ENCODE results near the gene NWD2. TPM values are rescaled to one million over a fixed set of nuclear protein-coding genes. Genes with fewer than 3 reads are reported as not detected.
"Not testable (repeated sequence)": the region's sequence is repeated elsewhere in the genome, so short reads cannot be mapped to it uniquely, and the experiment has no call there.

The NWD2 gene
- polyA plus RNA-seq, 5 donors = 0.01 to 0.04 (median 0.03) TPM; not detected in 1

- no peak for DNase-seq
Observed at GRCh38 chr4:37393321-37393720, 148.8 kb downstream of the NWD2 start.

- no peak for DNase-seq
Observed at GRCh38 chr4:37393889-37394288, 149.3 kb downstream of the NWD2 start.

- DNase-seq = no peak
Observed at GRCh38 chr4:37397505-37397904, 153.0 kb downstream of the NWD2 start.

DNA sequence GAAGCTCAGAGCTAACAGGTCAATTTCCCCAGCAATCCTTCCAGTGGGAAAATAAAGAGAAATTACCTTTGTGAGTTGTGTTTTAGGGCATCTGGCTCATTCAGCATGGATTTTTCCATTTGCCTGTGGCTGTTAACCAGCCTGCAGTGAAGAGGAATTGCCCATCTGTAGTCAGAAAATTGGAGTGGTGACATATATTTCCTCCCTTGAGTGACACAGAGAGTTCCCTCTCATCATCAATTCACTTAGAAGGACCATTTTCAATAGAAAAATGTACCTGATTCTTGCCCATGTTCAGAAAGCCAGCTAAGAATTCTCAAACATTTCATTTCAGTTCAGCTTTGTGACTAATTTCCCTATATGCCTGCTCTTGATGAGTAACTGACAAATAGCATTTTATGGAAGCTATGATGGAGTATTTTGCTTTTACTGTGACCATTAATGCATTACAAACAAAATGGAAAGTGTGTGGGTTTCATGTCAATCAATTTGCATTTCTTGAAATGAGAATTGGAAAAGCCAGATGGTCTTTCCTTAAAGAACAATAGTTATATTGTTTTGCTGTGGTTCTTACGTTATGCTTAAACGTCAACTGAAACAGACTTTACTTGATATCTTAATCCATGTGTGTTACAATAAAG lies 155.8 kb downstream of the NWD2 start:
- no peak for DNase-seq

DNA sequence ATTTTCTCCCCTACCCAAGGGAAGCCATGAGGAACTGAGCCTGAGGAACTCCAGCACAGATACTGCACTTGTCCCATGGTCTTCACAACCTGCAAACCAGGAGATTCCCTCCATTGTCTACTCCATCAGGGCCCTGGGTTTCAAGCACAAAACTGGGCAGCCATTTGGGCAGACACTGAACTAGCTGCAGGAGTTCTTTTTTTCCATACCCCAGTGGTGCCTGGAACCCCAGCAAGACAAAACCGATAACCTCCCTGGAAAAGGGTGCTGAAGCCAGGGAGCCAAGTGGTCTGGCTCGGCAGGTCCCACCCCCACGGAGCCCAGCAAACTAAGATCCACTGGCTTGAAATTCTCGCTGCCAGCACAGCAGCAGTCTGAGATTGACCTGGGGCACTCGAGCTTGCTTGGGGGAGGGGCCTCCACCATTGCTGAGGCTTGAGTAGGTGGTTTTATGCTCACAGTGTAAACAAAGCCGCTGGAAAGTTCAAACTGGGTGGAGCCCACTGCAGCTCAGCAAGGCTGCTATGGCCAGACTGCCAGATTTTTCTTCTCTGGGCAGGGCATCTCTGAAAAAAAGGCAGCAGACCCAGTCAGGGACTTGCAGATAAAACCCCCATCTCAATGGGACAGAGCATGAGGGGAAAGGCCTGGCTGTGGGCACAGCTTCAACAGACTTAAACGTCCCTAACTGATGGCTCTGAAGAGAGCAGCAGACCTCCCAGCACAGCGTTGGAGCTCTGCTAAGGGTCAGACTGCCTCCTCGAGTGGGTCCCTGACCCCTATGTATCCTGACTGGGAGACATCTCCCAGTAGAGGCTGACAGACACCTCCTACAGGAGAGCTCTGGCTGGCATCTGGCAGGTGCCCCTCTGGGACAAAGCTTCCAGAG lies 163.6 kb downstream of the NWD2 start:
- DNase-seq = peak in 1 of 2 donors; percentile 22

GRCh38 chr4:37413612-37414011 lies 169.1 kb downstream of the NWD2 start:
- not testable (repeated sequence) for DNase-seq

DNA sequence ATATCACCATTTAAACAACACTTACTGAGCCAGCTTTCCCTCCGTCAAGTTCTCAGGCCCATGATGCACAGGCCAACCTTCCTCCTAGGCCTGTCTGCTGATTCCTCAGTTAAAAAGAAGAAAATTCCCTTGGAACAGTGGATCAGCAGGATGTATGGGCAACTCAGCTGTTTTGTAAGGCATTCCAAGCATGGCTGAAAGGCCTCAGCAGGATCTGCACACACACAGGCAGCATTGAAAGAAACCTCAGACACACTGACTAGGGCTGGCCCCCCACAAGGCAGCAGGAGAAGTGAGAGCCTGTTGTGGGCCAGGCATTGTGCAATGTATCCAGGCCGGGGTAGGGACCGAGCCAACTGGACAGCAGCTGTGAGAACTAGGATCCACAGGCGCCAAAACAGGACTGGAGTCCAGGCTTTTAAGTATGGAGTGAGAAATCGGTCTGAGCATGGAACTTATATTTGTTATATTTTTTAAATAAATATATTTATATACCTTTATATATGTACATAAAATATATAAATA lies 171.4 kb downstream of the NWD2 start:
- DNase-seq = no peak

DNA sequence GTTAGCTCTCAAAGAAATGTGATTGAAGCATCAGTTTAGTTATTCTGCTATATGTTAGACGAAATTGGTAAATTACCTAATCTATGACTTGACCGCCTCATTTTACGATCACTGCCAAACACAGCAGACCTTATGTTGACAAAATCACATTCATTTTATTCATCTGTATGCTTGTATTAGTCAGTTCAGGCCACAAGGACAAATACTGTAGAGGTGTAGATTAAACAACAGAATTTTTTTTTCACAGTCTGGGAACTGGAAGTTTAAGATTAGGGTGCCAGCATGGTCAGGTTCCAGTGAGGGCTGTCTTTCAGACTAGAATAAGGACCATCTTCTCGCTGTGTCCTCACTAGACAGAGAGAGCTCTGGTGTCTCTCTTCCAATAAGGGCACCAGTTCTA lies 177.1 kb downstream of the NWD2 start:
- DNase-seq = no peak

DNA sequence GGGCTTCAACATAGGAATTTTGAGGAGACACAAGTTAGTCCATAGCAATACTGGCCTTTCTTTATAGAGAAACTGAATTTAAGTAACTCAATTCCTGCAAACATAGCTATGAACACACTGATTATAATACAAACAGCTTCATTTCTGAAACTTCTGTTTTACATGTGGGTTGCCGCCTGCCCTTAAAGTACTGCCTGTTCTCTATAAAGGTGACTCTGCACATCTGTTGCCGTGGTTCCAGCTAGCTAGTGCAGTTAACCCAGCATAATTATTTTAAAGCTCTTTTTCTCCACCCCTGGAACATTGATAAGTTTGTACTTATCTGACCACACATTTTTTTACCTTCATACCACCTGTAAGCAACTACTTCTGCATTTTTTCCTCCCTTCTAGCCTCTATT lies 177.6 kb downstream of the NWD2 start:
- DNase-seq = no peak

DNA sequence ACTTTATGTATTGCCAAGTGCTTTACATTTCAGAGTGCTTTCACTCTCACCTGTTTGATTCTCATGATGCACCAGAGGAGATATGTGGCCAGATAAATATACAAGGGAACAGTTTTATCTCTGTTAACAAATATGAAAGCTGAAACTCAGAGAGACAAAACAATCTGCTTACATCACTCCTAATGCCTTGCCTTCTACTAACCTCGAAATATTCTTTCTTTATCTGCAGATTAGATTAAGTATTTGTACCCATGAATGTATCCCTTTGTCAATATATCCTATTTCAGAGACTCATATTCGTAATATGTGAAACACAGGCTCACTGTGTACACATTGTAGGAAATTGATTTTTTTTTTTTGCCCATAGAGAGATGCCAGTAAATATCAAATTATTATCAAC lies 178.1 kb downstream of the NWD2 start:
- no peak for DNase-seq

DNA sequence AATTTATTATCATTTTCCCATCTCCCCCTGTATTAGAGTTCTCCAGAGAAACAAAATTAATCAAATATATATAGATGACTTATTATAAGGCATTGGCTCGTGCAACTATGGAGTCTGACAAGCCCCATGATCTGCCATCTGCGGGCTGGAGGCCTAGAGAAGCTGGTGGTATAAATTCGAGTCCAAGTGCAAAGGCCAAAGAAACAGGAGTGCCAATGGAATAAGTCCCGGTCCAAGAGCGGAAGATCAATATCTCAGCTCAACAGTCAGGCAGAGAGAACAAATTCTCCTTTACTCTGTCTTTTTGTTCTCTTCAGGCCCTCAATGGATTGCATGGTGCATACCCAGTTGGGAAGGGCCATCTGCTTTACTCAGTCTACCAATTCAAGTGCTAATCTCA lies 178.8 kb downstream of the NWD2 start:
- DNase-seq = no peak

DNA sequence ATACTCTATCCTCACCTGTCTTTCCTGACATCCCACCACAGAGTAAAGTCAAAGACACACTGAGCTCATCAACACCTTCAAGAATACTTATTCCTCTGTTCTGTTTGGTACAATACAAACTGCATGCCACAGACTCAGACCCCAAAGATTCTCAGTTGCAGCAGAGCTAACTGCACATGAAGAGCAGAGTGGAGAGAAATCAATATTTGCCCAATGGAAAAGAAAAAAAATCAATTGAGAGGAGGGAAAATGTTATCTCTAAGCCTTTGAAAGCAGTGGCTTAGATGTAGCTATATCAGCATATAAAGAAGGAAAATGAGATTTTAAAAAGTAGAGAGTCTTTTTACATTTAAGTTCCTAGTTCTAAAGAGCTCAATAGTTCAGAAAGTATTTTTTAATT lies 180.2 kb downstream of the NWD2 start:
- DNase-seq = no peak

GRCh38 chr4:37425857-37426256 lies 181.3 kb downstream of the NWD2 start:
- no peak for DNase-seq

- no peak for DNase-seq
Observed at GRCh38 chr4:37427193-37427592, 182.7 kb downstream of the NWD2 start.

GRCh38 chr4:37429906-37430305 lies 185.4 kb downstream of the NWD2 start:
- DNase-seq = no peak

DNA sequence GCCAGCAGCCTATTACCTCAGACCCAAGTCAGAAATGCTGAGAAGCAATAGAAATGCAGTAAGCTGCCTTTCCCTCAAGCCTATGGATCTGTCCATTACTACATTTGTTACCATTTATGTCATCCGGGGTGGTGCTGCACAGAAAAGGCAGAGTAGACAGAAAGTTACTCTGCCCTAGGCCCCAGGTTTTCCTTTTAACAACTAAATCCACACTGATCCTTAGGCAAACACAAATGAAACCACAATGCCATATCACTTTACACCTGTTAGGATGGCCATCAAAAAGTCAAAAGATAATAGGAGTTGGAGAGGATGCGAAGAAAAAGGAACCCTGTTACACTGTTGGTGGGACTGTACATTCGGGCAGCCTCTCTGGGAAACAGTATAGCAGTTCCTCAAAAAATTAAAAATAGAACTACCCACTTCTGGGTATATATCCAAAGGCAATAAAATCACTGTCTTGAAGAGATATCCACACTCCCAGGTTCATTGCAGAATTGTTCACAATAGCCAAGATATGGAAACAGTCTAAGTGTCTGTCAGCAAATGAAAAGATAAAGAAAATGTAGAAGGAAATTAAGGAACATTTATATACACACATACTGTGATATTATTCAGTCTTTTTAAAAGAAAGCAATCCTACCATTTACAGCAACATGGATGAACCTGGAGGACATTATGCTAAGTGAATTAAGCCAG lies 186.3 kb downstream of the NWD2 start:
- DNase-seq = no peak

- DNase-seq = no peak
Observed at GRCh38 chr4:37431417-37431743, 186.8 kb downstream of the NWD2 start.

DNA sequence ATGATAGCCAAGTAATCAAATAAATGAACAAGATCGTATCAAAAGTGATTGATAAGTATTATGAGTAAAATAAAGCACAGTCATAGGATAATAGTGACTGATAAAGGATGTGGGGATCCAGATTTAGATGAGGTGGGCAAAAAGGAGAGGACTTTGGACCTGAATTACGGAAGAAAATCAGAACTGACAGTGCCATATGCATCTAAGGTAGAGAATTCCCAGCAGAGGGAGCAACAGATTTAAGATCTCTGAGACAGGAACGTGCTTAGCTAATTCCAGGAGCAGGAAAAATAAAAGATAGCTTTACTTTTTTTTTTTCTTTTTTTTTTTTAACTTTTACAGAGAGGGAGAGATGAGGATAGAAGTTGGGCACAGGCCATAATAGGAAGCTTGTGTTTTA lies 189.9 kb downstream of the NWD2 start:
- no peak for DNase-seq

DNA sequence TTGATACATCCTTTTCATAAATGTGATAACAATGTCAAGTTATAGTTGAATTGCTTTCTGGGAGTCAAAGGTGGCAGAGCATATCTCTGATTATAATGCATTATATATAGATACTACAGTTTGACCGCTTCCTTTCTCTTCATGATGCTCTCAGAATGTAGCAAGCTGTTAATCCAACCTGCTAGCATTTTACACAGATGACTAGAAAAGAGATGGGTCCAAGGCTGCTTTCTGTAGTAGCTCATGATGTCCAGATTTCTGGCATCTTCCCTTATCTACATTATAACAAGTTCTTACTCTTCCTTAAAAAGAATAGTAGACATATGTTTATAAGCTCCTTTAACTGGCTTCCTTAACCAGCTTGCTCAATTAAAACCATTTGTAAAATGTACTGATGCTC lies 192.0 kb downstream of the NWD2 start:
- DNase-seq = no peak

DNA sequence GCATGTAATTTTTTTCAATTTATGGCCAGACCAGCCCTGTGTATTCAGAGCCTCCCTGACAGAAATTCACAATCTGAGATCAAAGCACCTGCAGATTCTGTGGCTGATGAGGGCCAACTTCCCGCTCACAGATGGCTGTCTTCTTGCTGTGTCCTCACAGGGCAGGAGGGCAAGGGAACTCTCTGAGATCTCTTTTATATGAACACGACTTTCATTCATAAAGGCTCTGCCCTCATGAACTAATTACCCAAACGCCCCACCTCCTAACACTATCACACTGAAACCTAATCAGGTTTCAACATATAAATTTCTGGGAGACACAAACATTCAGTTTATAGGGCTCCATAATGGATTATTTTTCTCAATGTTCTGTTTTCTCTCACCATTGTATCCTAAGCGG lies 192.6 kb downstream of the NWD2 start:
- DNase-seq = no peak

GRCh38 chr4:37438564-37439279 lies 194.2 kb downstream of the NWD2 start:
- no peak for DNase-seq
